Sigmoid colon (tissue), 7 donors: ENCODE measurements around the gene KDR. TPM values are rescaled to one million over a fixed set of nuclear protein-coding genes. Genes with fewer than 3 reads are reported as not detected.

Experiments
- DNase-seq: peaks from one replicate; pipeline ENCODE4 v3.0.0-alpha.2; 2019
- H3K27ac ChIP-seq, 4 donors: fragments of 200-600 bp; sonication (generic); one replicate each; pipeline ENCODE4 v1.5.1; 2016 to 2019; ENCODE audit warnings: mild to moderate bottlenecking in 1 of 4
- H3K27me3 ChIP-seq, 3 donors: fragments of 200-600 bp; sonication (generic); one replicate each; pipeline ENCODE4 v1.5.1; 2019; ENCODE audit warnings: mild to moderate bottlenecking in 1 of 3
- H3K36me3 ChIP-seq, 4 donors: fragments of 200-600 bp; sonication (generic); one replicate each; pipeline ENCODE4 v1.5.1; 2016 to 2019
- H3K4me1 ChIP-seq, 4 donors: fragments of 200-600 bp; sonication (generic); one replicate each; pipeline ENCODE4 v1.5.1; 2017 to 2019
- H3K4me3 ChIP-seq, 4 donors: fragments of 200-600 bp; sonication (generic); one replicate each; pipeline ENCODE4 v1.5.1; 2017 to 2019; ENCODE audit warnings: mild to moderate bottlenecking in 2 of 4, moderate library complexity in 1 of 4
- H3K9me3 ChIP-seq, 4 donors: fragments of 200-600 bp in 3 of 4; sonication (generic) in 3 of 4; one replicate each; pipeline versions ENCODE4 v1.5.1 to v1.6.1; 2013 to 2019
- EP300 ChIP-seq, 4 donors: sonication (generic); formaldehyde crosslinking; IDR thresholded peaks; one replicate each; pipeline ENCODE4 v1.6.1; 2017; ENCODE audit warnings: antibody characterized with exemption in 4 of 4
- POLR2A ChIP-seq, 2 donors: fragments of 450-650 bp; IDR thresholded peaks; one replicate each; pipeline ENCODE4 v1.6.1; 2016; ENCODE audit warnings: antibody characterized with exemption in 2 of 2, mild to moderate bottlenecking in 2 of 2, moderate library complexity in 2 of 2
- POLR2AphosphoS5 ChIP-seq, 4 donors: sonication (generic); formaldehyde crosslinking; IDR thresholded peaks; one replicate each; pipeline ENCODE4 v1.6.1; 2017; ENCODE audit warnings: antibody characterized with exemption in 4 of 4
- WGBS, 2 donors: extraction: QIAGEN DNeasy Blood & Tissue Kit; methylation state at CpG; one replicate each; pipeline ENCODE4 v1.1.7; 2013; 5-methylcytosine and 5-hydroxymethylcytosine counted together
- intact Hi-C: fragments of 100-400 bp; cut with DNase I; formaldehyde crosslinking; loops from one replicate; pipeline ENCODE4 v1.15.1; 2023
- polyA plus RNA-seq, 3 donors: library from polyadenylated mRNA; stranded (reverse); fragments of 200-250 nt; gene quantifications; one replicate each; pipeline ENCODE4 v1.2.3, GENCODE V29; 2013
- total RNA-seq, 4 donors: library from RNA; depleted of rRNA; stranded (reverse); fragments of >200 nt; gene quantifications; one replicate each; pipeline ENCODE4 v1.1.0, GENCODE V29; 2016
- TF ChIP-seq, protein P1 (sequence below), 4 experiments: fragments of 450-650 bp in 3 of 4; fragments of 200-600 bp in 1 of 4; IDR thresholded peaks; one replicate each; pipeline ENCODE4 v1.5.1; 2016 to 2019; ENCODE audit warnings: antibody characterized with exemption in 4 of 4, mild to moderate bottlenecking in 3 of 4, moderate library complexity in 2 of 4
- donor health status: healthy with polysubstance abuse.
- donor health status: Bipolar disorder and iron deficiency.
- donor health status: healthy.

The KDR gene
- total and polyA plus RNA-seq, 7 donors, result 0.69 to 14.2 (median 9.9) TPM

GRCh38 chr4:55086578-55086977 is 38.8 kb downstream of the KDR start:
- intact Hi-C loops, result no loop called here
- Histone ChIP-seq H3K4me3 (no peak overlapping the region), H3K27ac (no peak overlapping the region), H3K36me3 (no peaks in the 10 kb centered on the region), H3K4me1 (no peaks in the 10 kb centered on the region), H3K27me3 (no peaks in the 10 kb centered on the region), H3K9me3 (no peaks in the 10 kb centered on the region)
- 48 to 72% methylated on average over 6 of the region's 6 CpGs for WGBS, 2 donors
- no peak for DNase-seq
- TF ChIP-seq, protein P1, sequence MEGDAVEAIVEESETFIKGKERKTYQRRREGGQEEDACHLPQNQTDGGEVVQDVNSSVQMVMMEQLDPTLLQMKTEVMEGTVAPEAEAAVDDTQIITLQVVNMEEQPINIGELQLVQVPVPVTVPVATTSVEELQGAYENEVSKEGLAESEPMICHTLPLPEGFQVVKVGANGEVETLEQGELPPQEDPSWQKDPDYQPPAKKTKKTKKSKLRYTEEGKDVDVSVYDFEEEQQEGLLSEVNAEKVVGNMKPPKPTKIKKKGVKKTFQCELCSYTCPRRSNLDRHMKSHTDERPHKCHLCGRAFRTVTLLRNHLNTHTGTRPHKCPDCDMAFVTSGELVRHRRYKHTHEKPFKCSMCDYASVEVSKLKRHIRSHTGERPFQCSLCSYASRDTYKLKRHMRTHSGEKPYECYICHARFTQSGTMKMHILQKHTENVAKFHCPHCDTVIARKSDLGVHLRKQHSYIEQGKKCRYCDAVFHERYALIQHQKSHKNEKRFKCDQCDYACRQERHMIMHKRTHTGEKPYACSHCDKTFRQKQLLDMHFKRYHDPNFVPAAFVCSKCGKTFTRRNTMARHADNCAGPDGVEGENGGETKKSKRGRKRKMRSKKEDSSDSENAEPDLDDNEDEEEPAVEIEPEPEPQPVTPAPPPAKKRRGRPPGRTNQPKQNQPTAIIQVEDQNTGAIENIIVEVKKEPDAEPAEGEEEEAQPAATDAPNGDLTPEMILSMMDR (IDR thresholded peaks at IDR 0.05), result no peak
- TF ChIP-seq POLR2AphosphoS5 (IDR thresholded peaks at IDR 0.05) (no peak), POLR2A (IDR thresholded peaks at IDR 0.05) (no peak), EP300 (IDR thresholded peaks at IDR 0.05) (no peak)

DNA sequence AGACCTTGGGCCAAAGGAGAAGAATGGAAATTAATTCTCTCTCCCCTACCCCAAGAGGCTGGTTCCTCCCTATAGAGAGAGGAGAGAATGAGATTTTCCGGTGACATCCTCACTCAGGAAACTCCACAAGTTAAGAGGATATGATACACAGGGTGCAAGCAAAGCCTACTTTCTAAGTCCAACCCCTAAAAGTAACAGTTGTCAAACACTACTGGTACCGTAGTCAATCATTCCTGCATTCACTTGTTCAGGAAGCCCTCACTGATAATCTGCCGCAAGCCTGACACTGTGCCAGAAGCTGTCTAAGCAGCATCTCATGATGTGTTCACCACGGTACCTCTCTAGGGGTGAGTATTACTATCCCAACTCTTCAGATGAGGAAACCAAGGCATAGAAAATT is 41.7 kb downstream of the KDR start:
- no peak overlapping the region for H3K27ac ChIP-seq
- H3K4me3 ChIP-seq, result no peak overlapping the region
- no peak for DNase-seq
- no peaks in the 10 kb centered on the region for H3K27me3 ChIP-seq
- intact Hi-C loops, result no loop called here
- TF ChIP-seq EP300 (IDR thresholded peaks at IDR 0.05) (no peak), POLR2A (IDR thresholded peaks at IDR 0.05) (no peak), POLR2AphosphoS5 (IDR thresholded peaks at IDR 0.05) (no peak)
- TF ChIP-seq, protein P1 (IDR thresholded peaks at IDR 0.05), result no peak
- H3K4me1 ChIP-seq, result no peaks in the 10 kb centered on the region
- H3K9me3 ChIP-seq, result no peaks in the 10 kb centered on the region
- no peaks in the 10 kb centered on the region for H3K36me3 ChIP-seq
- 92 to 93% methylated on average over 4 of the region's 4 CpGs for WGBS, 2 donors

DNA sequence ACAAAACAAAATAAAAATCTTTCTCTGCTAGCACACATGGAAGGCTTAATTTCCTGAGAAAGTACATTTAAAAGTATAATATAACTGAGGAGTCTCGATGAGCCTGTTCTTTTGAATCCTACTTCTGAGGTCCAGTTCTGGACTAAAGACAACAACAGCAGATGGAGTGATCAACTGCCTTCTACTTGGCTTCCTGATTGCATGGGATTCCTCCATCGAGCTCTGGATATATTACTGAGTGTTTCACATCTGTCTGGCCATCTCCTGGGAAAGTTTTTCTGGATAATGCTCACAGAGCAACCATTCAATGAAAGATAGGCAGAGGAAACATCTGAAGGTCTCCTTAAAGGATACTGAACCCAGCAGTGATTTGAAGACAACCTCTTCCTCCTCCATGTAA is 42.6 kb downstream of the KDR start:
- intact Hi-C loops, result no loop called here
- Histone ChIP-seq H3K36me3 (no peaks in the 10 kb centered on the region), H3K4me3 (no peak overlapping the region), H3K27ac (no peak overlapping the region), H3K27me3 (no peaks in the 10 kb centered on the region), H3K4me1 (no peaks in the 10 kb centered on the region), H3K9me3 (no peaks in the 10 kb centered on the region)
- no peak for TF ChIP-seq EP300 (IDR thresholded peaks at IDR 0.05)
- TF ChIP-seq POLR2AphosphoS5 (IDR thresholded peaks at IDR 0.05), result no peak
- no peak for TF ChIP-seq POLR2A (IDR thresholded peaks at IDR 0.05)
- TF ChIP-seq, protein P1 (IDR thresholded peaks at IDR 0.05), result no peak
- WGBS, 2 donors, result 41 to 71% methylated on average over 2 of the region's 2 CpGs
- DNase-seq, result no peak

- Histone ChIP-seq H3K27me3 (no peaks in the 10 kb centered on the region), H3K27ac (no peak overlapping the region), H3K4me3 (no peak overlapping the region), H3K36me3 (no peaks in the 10 kb centered on the region), H3K4me1 (no peaks in the 10 kb centered on the region), H3K9me3 (no peaks in the 10 kb centered on the region)
- intact Hi-C loops, result no loop called here
- no peak for DNase-seq
- TF ChIP-seq POLR2AphosphoS5 (IDR thresholded peaks at IDR 0.05) (no peak), POLR2A (IDR thresholded peaks at IDR 0.05) (no peak), EP300 (IDR thresholded peaks at IDR 0.05) (no peak)
- TF ChIP-seq, protein P1 (IDR thresholded peaks at IDR 0.05), result no peak
- 61 to 77% methylated on average over 9 of the region's 9 CpGs for WGBS, 2 donors
These were observed 45.1 kb downstream of the KDR start for GRCh38 chr4:55080174-55080865.
